Mesendoderm (in vitro differentiated cells): ENCODE measurements around the gene IMMP2L.

Experiments
- DNase-seq: peaks from one replicate; pipeline ENCODE4 v3.0.0; 2013
- H2AK5ac ChIP-seq: 2 replicates; pipeline ENCODE4 v1.6.1; 2013; ENCODE audit warnings: low read length, inconsistent platforms
- H2BK120ac ChIP-seq: 2 replicates; pipeline ENCODE4 v1.6.1; 2013; ENCODE audit warnings: low read depth, mild to moderate bottlenecking, low read length, moderate library complexity, mixed read lengths
- H2BK15ac ChIP-seq: replicated peaks from 2 replicates; pipeline ENCODE4 v1.6.1; 2013; ENCODE audit warnings: low read depth, mild to moderate bottlenecking, moderate library complexity
- H2BK5ac ChIP-seq: 2 replicates; pipeline ENCODE4 v1.6.1; 2013; ENCODE audit warnings: low read length, inconsistent platforms
- H3K18ac ChIP-seq: 2 replicates; pipeline ENCODE4 v1.6.1; 2013; ENCODE audit warnings: mild to moderate bottlenecking, low read length, mixed read lengths
- H3K23ac ChIP-seq: one replicate; pipeline ENCODE4 v1.6.1; 2013; ENCODE audit warnings: low read length
- H3K27ac ChIP-seq: 2 replicates; pipeline ENCODE4 v1.5.1; 2013; ENCODE audit warnings: low read depth, mild to moderate bottlenecking, inconsistent platforms, low read length, moderate library complexity
- H3K27me3 ChIP-seq: 2 replicates; pipeline ENCODE4 v1.6.1; 2013; ENCODE audit warnings: low read length, control low read depth, mild to moderate bottlenecking, inconsistent platforms; ENCODE audit not compliant: insufficient read depth, poor library complexity
- H3K36me3 ChIP-seq: 2 replicates; pipeline ENCODE4 v1.6.1; 2013; ENCODE audit warnings: low read length, inconsistent platforms; ENCODE audit not compliant: control insufficient read depth, insufficient read depth
- H3K4ac ChIP-seq: one replicate; pipeline ENCODE4 v1.6.1; 2013; ENCODE audit warnings: low read depth, mild to moderate bottlenecking, low read length, moderate library complexity
- H3K4me1 ChIP-seq: 2 replicates; pipeline ENCODE4 v1.6.1; 2013; ENCODE audit warnings: low read depth, low read length, inconsistent platforms; ENCODE audit not compliant: control insufficient read depth
- H3K4me2 ChIP-seq: 2 replicates; pipeline ENCODE4 v1.6.1; 2013; ENCODE audit warnings: low read length
- H3K4me3 ChIP-seq: 2 replicates; pipeline ENCODE4 v1.5.1; 2013; ENCODE audit warnings: mild to moderate bottlenecking, low read length
- H3K56ac ChIP-seq: one replicate; pipeline ENCODE4 v1.6.1; 2013; ENCODE audit warnings: low read length
- H3K79me1 ChIP-seq: 2 replicates; pipeline ENCODE4 v1.6.1; 2013; ENCODE audit warnings: low read length, inconsistent platforms
- H3K79me2 ChIP-seq: 2 replicates; pipeline ENCODE4 v1.6.1; 2013; ENCODE audit warnings: mild to moderate bottlenecking, low read length; ENCODE audit not compliant: control insufficient read depth, insufficient read depth
- H3K9ac ChIP-seq: 2 replicates; pipeline ENCODE4 v1.6.1; 2013; ENCODE audit warnings: low read length, inconsistent platforms
- H4K5ac ChIP-seq: one replicate; pipeline ENCODE4 v1.6.1; 2013; ENCODE audit warnings: low read length
- H4K8ac ChIP-seq: one replicate; pipeline ENCODE4 v1.6.1; 2013; ENCODE audit warnings: low read depth, mild to moderate bottlenecking, control low read depth, low read length, moderate library complexity
- WGBS: extraction: QIAGEN DNeasy Blood & Tissue Kit; methylation state at CpG from one replicate; pipeline ENCODE4 v1.1.7; 2013; ENCODE audit warnings: low lambda C conversion rate, missing lambda C conversion rate; ENCODE audit not compliant: insufficient coverage; ENCODE audit errors: extremely low coverage; 5-methylcytosine and 5-hydroxymethylcytosine counted together

IMMP2L gene

DNA sequence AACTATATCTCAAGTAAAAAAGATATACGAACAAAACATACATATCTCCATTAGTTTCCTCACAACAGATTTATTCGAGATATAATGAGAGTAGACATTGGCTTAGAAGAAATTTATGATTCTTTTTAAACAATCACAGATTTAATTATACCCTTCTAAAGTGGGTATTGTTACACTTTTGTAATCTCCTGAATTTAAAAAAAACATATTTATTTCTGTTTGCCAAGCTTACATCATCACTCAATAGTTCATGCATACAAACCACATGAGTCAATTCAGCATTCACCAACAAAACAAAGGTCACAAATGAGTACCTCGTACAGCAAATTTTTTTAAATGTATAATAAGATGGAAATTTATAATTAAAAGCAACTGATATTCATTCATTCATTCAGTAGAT lies 453.8 kb downstream of the IMMP2L start:
- no peak overlapping the region for H3K4me2 ChIP-seq
- no peak overlapping the region for H3K27ac ChIP-seq
- H3K23ac ChIP-seq: no peak overlapping the region
- no peak overlapping the region for H3K4me3 ChIP-seq
- no peak overlapping the region for H4K8ac ChIP-seq
- no CpG with 5 or more reads among the region's 3 CpGs for WGBS
- H3K27me3 ChIP-seq: no peaks in the 10 kb centered on the region
- H2BK5ac ChIP-seq: no peak overlapping the region
- H2BK120ac ChIP-seq: no peak overlapping the region
- DNase-seq: no peak
- no peaks in the 10 kb centered on the region for H3K36me3 ChIP-seq
- no peak overlapping the region for H3K56ac ChIP-seq
- no peak overlapping the region for H2BK15ac ChIP-seq
- no peaks in the 10 kb centered on the region for H3K4me1 ChIP-seq
- H4K5ac ChIP-seq: no peak overlapping the region
- no peaks in the 10 kb centered on the region for H3K79me2 ChIP-seq
- no peak overlapping the region for H3K4ac ChIP-seq
- H3K79me1 ChIP-seq: no peaks in the 10 kb centered on the region
- H3K9ac ChIP-seq: no peak overlapping the region
- H3K18ac ChIP-seq: no peak overlapping the region
- H2AK5ac ChIP-seq: no peak overlapping the region

DNA sequence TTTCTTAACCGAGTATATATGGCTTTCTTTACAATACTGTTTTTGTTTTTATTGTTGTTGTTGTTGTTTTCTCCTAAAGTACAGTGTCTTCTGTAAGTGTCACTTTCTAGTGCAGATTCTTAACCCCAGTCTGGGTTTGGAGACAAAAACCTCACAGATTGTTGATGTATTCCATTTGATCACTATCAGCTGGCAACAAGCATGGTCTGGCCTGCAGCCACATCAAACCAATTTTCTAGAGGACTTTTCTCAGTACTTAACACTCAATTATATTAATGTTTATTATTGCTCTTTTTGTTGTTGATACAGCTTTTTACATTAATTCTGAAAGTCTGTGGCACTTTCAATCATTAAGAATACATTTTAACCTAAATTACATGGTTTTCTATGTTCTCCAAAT lies 454.3 kb downstream of the IMMP2L start:
- Histone ChIP-seq H3K4me1 (no peaks in the 10 kb centered on the region), H3K9ac (no peak overlapping the region), H4K8ac (no peak overlapping the region), H3K23ac (no peak overlapping the region), H3K18ac (no peak overlapping the region), H2BK120ac (no peak overlapping the region), H3K79me2 (no peaks in the 10 kb centered on the region), H3K4me3 (no peak overlapping the region), H3K79me1 (no peaks in the 10 kb centered on the region), H2BK5ac (no peak overlapping the region), H3K36me3 (no peaks in the 10 kb centered on the region), H3K56ac (no peak overlapping the region), H3K27ac (no peak overlapping the region), H3K4me2 (no peak overlapping the region), H3K4ac (no peak overlapping the region), H3K27me3 (no peaks in the 10 kb centered on the region), H2BK15ac (no peak overlapping the region), H4K5ac (no peak overlapping the region), H2AK5ac (no peak overlapping the region)
- no CpG with 5 or more reads among the region's 1 CpG for WGBS
- DNase-seq: no peak

GRCh38 chr7:111107579-111107978 lies 454.7 kb downstream of the IMMP2L start:
- Histone ChIP-seq H3K4me1 (no peaks in the 10 kb centered on the region), H2BK5ac (no peak overlapping the region), H3K23ac (no peak overlapping the region), H3K79me2 (no peaks in the 10 kb centered on the region), H2BK120ac (no peak overlapping the region), H3K18ac (no peak overlapping the region), H4K5ac (no peak overlapping the region), H3K9ac (no peak overlapping the region), H3K4ac (no peak overlapping the region), H3K79me1 (no peaks in the 10 kb centered on the region), H3K56ac (no peak overlapping the region), H3K27me3 (no peaks in the 10 kb centered on the region), H3K27ac (no peak overlapping the region), H3K4me2 (no peak overlapping the region), H2BK15ac (no peak overlapping the region), H3K36me3 (no peaks in the 10 kb centered on the region), H4K8ac (no peak overlapping the region), H2AK5ac (no peak overlapping the region), H3K4me3 (no peak overlapping the region)
- DNase-seq: no peak
- no CpG with 5 or more reads among the region's 1 CpG for WGBS

DNA sequence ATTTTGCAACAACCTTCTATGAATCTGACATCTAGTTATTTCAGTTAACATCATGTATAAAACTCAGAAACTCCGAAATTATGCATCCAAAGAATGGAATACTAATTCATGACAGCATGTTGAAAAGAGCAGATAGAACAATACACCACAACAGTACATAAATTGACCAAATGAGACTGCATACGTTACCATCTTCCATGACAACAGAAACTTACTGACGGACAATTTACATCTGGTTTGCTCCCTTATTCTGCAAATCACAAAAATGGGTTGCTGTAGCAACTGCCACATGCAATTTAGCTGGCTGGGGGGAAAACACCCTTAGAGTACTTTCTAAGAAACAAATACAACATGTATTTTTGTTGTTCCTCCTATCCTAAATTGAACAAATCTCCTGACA lies 457.0 kb downstream of the IMMP2L start:
- no peak overlapping the region for H2BK5ac ChIP-seq
- H3K4ac ChIP-seq: no peak overlapping the region
- H3K36me3 ChIP-seq: no peaks in the 10 kb centered on the region
- no peaks in the 10 kb centered on the region for H3K4me1 ChIP-seq
- no peaks in the 10 kb centered on the region for H3K79me2 ChIP-seq
- H3K27me3 ChIP-seq: no peaks in the 10 kb centered on the region
- no peaks in the 10 kb centered on the region for H3K79me1 ChIP-seq
- WGBS: no CpG with 5 or more reads among the region's 3 CpGs
- H2BK15ac ChIP-seq: no peak overlapping the region
- no peak overlapping the region for H3K18ac ChIP-seq
- H4K8ac ChIP-seq: no peak overlapping the region
- no peak overlapping the region for H2AK5ac ChIP-seq
- no peak overlapping the region for H3K27ac ChIP-seq
- no peak overlapping the region for H4K5ac ChIP-seq
- no peak for DNase-seq
- H3K4me2 ChIP-seq: no peak overlapping the region
- no peak overlapping the region for H2BK120ac ChIP-seq
- no peak overlapping the region for H3K23ac ChIP-seq
- H3K56ac ChIP-seq: no peak overlapping the region
- no peak overlapping the region for H3K9ac ChIP-seq
- H3K4me3 ChIP-seq: no peak overlapping the region

GRCh38 chr7:111104710-111105109 lies 457.6 kb downstream of the IMMP2L start:
- Histone ChIP-seq H3K79me1 (no peaks in the 10 kb centered on the region), H3K4me2 (no peak overlapping the region), H3K4me3 (no peak overlapping the region), H3K23ac (no peak overlapping the region), H3K79me2 (no peaks in the 10 kb centered on the region), H3K27ac (no peak overlapping the region), H2AK5ac (no peak overlapping the region), H4K8ac (no peak overlapping the region), H3K56ac (no peak overlapping the region), H4K5ac (no peak overlapping the region), H3K27me3 (no peaks in the 10 kb centered on the region), H2BK120ac (no peak overlapping the region), H3K4me1 (no peaks in the 10 kb centered on the region), H3K36me3 (no peaks in the 10 kb centered on the region), H3K9ac (no peak overlapping the region), H2BK15ac (no peak overlapping the region), H3K18ac (no peak overlapping the region), H3K4ac (no peak overlapping the region), H2BK5ac (no peak overlapping the region)
- WGBS: no CpG with 5 or more reads among the region's 3 CpGs
- DNase-seq: no peak

GRCh38 chr7:111103678-111104274 lies 458.5 kb downstream of the IMMP2L start:
- H2AK5ac ChIP-seq: no peak overlapping the region
- WGBS: no CpG with 5 or more reads among the region's 4 CpGs
- H3K4me1 ChIP-seq: no peaks in the 10 kb centered on the region
- no peak overlapping the region for H4K5ac ChIP-seq
- no peak overlapping the region for H4K8ac ChIP-seq
- no peaks in the 10 kb centered on the region for H3K27me3 ChIP-seq
- H3K27ac ChIP-seq: no peak overlapping the region
- no peaks in the 10 kb centered on the region for H3K79me2 ChIP-seq
- H3K79me1 ChIP-seq: no peaks in the 10 kb centered on the region
- H2BK15ac ChIP-seq: no peak overlapping the region
- H2BK120ac ChIP-seq: no peak overlapping the region
- H3K4me3 ChIP-seq: no peak overlapping the region
- no peaks in the 10 kb centered on the region for H3K36me3 ChIP-seq
- H3K18ac ChIP-seq: no peak overlapping the region
- H3K4ac ChIP-seq: no peak overlapping the region
- no peak overlapping the region for H3K4me2 ChIP-seq
- H2BK5ac ChIP-seq: no peak overlapping the region
- H3K23ac ChIP-seq: no peak overlapping the region
- no peak for DNase-seq
- no peak overlapping the region for H3K56ac ChIP-seq
- H3K9ac ChIP-seq: no peak overlapping the region
